Stimulated activated CD4-positive, alpha-beta T cell treated with anti-CD3 and anti-CD28 coated beads, Interleukin-15, amount 100 ng/mL, for 24 hours (primary cell): ENCODE results near the gene ADAMTSL3.
A peak's percentile ranks its signal among the peaks of the same experiment; 100 is the strongest.
"Not testable (repeated sequence)": the region's sequence is repeated elsewhere in the genome, so short reads cannot be mapped to it uniquely, and the experiment has no call there.

ENCODE experiments used
- DNase-seq: peaks from one replicate; pipeline ENCODE4 v3.0.0-alpha.2; 2020

Gene ADAMTSL3

GRCh38 chr15:83702314-83702713 lies 48.4 kb downstream of the ADAMTSL3 start:
- DNase-seq = not testable (repeated sequence)

GRCh38 chr15:83708328-83708727 lies 54.4 kb downstream of the ADAMTSL3 start:
- DNase-seq = no peak

GRCh38 chr15:83709241-83709640 lies 55.3 kb downstream of the ADAMTSL3 start:
- no peak for DNase-seq

GRCh38 chr15:83709811-83710210 lies 55.9 kb downstream of the ADAMTSL3 start:
- DNase-seq = no peak

GRCh38 chr15:83710452-83710851 lies 56.5 kb downstream of the ADAMTSL3 start:
- no peak for DNase-seq

GRCh38 chr15:83711236-83711635 lies 57.3 kb downstream of the ADAMTSL3 start:
- no peak for DNase-seq

GRCh38 chr15:83713242-83713641 lies 59.3 kb downstream of the ADAMTSL3 start:
- no peak for DNase-seq

GRCh38 chr15:83714939-83715628 lies 61.2 kb downstream of the ADAMTSL3 start:
- no peak for DNase-seq

GRCh38 chr15:83716605-83717004 lies 62.7 kb downstream of the ADAMTSL3 start:
- DNase-seq = no peak

GRCh38 chr15:83717010-83717409 lies 63.1 kb downstream of the ADAMTSL3 start:
- no peak for DNase-seq

- DNase-seq = no peak
These were observed 66.5 kb downstream of the ADAMTSL3 start for GRCh38 chr15:83720468-83720867.

GRCh38 chr15:83721031-83721430 lies 67.1 kb downstream of the ADAMTSL3 start:
- DNase-seq = no peak

- no peak for DNase-seq
These were observed 68.1 kb downstream of the ADAMTSL3 start for GRCh38 chr15:83721981-83722380.

- DNase-seq = no peak
These were observed 69.3 kb downstream of the ADAMTSL3 start for GRCh38 chr15:83723216-83723615.

GRCh38 chr15:83732196-83732595 lies 78.3 kb downstream of the ADAMTSL3 start:
- no peak for DNase-seq

GRCh38 chr15:83732770-83733169 lies 78.8 kb downstream of the ADAMTSL3 start:
- DNase-seq = no peak

- DNase-seq = no peak
These were observed 79.3 kb downstream of the ADAMTSL3 start for GRCh38 chr15:83733206-83733605.

- DNase-seq = no peak
These were observed 79.8 kb downstream of the ADAMTSL3 start for GRCh38 chr15:83733691-83734090.

GRCh38 chr15:83734487-83734886 lies 80.6 kb downstream of the ADAMTSL3 start:
- peak; percentile 2 for DNase-seq

- no peak for DNase-seq
These were observed 85.7 kb downstream of the ADAMTSL3 start for GRCh38 chr15:83739629-83740028.

GRCh38 chr15:83745771-83746170 lies 91.8 kb downstream of the ADAMTSL3 start:
- DNase-seq = no peak

GRCh38 chr15:83746231-83746630 lies 92.3 kb downstream of the ADAMTSL3 start:
- DNase-seq = no peak

- no peak for DNase-seq
These were observed 93.3 kb downstream of the ADAMTSL3 start for GRCh38 chr15:83747050-83747717.

GRCh38 chr15:83747718-83748110 lies 93.8 kb downstream of the ADAMTSL3 start:
- DNase-seq = no peak
